ENCODE measurements around the gene NEURL1.

NEURL1 gene

GRCh38 chr10:103612462-103613365 is 119.2 kb downstream of the NEURL1 start:
- in situ Hi-C loops (cut with HindIII; ENCODE audit: low sequenced_read_pairs), result no loop called here
- TF ChIP-seq CTCF (IDR thresholded peaks at IDR 0.05; ENCODE audit: low read depth, low read length), result no peak
- H3K4me3 ChIP-seq (ENCODE audit: low read depth, low read length), result no peak overlapping the region
- DNase-seq (ENCODE audit: low read depth, low spot score), result peak; percentile 53

- no peak for TF ChIP-seq CTCF (IDR thresholded peaks at IDR 0.05; ENCODE audit: low read depth, low read length)
- no peak for DNase-seq (ENCODE audit: low read depth, low spot score)
- no peak overlapping the region for H3K4me3 ChIP-seq (ENCODE audit: low read depth, low read length)
- in situ Hi-C loops (cut with HindIII; ENCODE audit: low sequenced_read_pairs), result no loop called here
These were observed 120.1 kb downstream of the NEURL1 start for GRCh38 chr10:103613616-103614015.

- DNase-seq (ENCODE audit: low read depth, low spot score), result no peak
- no peak for TF ChIP-seq CTCF (IDR thresholded peaks at IDR 0.05; ENCODE audit: low read depth, low read length)
- in situ Hi-C loops (cut with HindIII; ENCODE audit: low sequenced_read_pairs), result no loop called here
- no peak overlapping the region for H3K4me3 ChIP-seq (ENCODE audit: low read depth, low read length)
These were observed 121.0 kb downstream of the NEURL1 start for GRCh38 chr10:103614306-103615158.

- no peak overlapping the region for H3K4me3 ChIP-seq (ENCODE audit: low read depth, low read length)
- no peak for DNase-seq (ENCODE audit: low read depth, low spot score)
- in situ Hi-C loops (cut with HindIII; ENCODE audit: low sequenced_read_pairs), result no loop called here
- TF ChIP-seq CTCF (IDR thresholded peaks at IDR 0.05; ENCODE audit: low read depth, low read length), result no peak
These were observed 123.4 kb downstream of the NEURL1 start for GRCh38 chr10:103616705-103617601.

GRCh38 chr10:103617602-103618385 is 124.3 kb downstream of the NEURL1 start:
- DNase-seq (ENCODE audit: low read depth, low spot score), result no peak
- no peak overlapping the region for H3K4me3 ChIP-seq (ENCODE audit: low read depth, low read length)
- in situ Hi-C loops (cut with HindIII; ENCODE audit: low sequenced_read_pairs), result no loop called here
- no peak for TF ChIP-seq CTCF (IDR thresholded peaks at IDR 0.05; ENCODE audit: low read depth, low read length)
